GOT3 (cell line): ENCODE results near the gene PRRT1.
"Not testable (repeated sequence)": the region's sequence is repeated elsewhere in the genome, so short reads cannot be mapped to it uniquely, and the experiment has no call there.

Experiments
- DNase-seq: peaks from one replicate; lab custom pipeline; 2025; ENCODE audit warnings: mixed read lengths; lab: John Stamatoyannopoulos, UW

Gene PRRT1

DNA sequence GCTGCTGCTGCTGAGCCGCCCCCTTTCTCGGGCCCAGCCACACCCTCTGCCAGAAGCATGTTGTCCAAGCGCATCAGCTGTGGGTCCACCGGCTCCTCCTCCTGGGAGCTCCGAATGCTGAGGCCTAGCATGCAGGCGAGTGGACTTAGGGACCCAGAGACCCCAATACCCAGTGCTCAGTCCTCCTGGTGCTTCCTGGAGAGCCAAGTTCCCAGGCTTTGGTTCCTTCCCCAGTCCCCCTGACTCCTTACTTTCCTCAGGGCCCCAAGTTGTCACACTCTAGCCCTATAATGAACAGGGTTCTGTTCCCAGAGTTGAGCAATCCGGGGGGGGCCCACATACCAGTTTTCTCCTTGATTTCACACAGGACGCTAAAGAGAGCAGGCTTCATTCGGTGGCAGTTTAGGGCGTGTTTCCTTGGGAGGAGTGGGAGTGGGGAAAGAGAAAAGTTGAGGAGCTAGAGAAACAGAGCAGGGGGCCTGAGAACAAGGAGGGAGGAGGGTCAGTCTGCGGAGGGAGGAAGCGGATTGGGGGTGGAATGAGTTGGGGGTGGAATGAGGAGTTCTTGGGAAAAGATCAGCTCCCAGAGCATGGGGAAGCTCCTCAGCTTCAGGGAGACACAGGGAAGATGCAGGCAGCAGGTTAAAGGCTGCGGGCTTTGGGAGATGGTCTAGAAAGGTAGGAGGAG lies 36.8 kb upstream of the PRRT1 start:
- DNase-seq = no peak

DNA sequence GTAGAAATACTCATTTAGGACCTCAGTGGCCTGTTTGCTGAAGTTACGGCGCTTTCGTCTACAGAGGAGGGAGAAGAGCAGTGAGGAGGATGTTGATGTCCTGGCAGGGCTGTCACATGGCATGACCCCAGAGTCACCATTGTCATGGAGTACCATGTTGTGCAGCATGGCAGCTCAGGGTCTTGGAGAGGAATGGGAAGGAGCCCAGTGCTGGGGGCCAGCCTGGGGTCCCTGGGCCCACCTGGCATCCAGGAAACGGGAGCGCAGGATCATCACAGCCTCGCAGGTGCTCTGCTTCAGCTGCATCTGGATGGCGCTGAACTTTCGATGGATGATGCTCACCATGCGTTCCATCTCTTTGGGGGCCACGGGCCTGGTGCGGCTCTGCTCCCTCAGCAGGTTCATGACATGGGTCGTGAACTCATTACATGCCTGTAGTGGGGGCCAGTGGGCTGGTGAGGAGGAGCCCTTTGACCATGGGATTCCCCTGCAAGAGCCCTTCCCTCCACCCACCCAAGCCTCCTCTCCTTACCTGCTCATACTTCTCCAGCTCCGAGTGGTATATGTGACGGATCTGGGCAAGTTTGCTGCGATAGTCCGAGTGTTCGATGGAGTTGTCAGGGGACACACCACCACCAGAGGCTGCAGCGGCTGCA lies 36.1 kb upstream of the PRRT1 start:
- DNase-seq = not testable (repeated sequence)

DNA sequence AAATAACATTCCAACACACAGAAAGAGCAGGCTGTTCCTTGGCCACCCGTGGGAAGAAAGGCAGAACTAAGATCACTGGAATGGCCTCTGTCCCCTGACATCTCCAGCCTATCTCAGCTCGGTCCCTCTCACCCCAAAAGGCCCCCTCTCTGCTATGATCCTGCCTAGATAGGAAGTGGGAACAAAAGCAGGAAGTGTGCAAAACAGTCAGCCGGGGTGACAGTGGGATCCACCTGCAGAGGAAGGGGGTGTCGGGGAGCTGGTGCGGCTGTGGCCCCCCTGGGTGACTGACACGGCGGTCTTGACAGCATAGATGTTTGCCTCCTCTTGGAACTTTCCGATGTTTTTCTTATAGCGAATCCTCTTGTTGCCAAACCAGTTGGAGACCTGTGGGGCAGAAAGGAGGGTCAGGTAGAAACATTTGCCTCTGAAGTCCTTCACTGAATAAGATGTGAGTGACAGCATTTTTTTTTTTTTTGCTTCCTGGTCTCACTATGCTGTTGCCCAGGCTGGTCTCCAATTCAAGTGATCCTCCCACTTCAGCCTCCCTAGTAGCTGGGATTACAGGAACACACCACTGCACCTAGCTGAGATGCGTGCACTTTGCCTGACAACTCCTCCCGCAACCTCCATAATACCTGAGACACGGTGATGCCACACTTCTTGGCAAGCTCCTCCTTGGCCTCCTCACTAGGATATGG lies 35.4 kb upstream of the PRRT1 start:
- DNase-seq = no peak

DNA sequence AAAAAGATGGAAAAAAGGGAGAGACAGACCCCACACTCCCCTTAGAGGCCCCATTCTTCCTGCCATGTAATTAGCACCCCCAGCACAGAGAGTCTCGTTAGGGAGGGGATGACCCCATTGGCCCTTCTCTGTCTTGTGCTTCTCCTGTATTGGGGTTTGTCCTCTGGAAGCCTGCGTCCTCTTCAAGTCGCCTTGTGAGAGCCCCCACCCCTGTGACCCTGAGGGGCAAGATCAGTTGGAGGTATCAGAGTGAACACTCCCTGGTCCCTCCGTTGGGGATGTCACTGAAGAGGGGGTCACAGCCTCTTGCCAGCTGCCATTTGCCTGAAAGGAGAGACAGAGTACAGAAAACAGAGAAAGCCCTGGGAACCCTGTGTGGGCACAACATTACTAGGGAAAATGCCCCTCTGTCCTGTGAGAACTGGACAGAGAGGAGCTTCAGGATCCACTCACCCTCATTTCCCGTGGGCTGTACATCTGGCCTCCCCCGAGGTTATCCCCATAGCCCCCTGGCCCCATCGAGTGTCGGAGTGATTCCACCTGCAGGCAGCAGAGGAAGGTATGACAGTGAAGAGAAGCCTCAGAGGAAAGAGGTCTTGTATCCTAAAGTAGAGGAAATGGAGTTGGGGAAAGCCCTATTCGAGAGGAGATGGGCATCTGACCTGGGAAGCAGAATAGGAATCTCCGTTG lies 34.6 kb upstream of the PRRT1 start:
- not testable (repeated sequence) for DNase-seq

GRCh38 chr6:32185681-32186131 lies 34.0 kb upstream of the PRRT1 start:
- DNase-seq = not testable (repeated sequence)

- no peak for DNase-seq
Observed at GRCh38 chr6:32184084-32184640, 32.4 kb upstream of the PRRT1 start, which contains the start of gene AGER. Gene AGER (minus strand): TSS chr6:32184253. CDS start chr6:32184222, 31 bp downstream.

DNA sequence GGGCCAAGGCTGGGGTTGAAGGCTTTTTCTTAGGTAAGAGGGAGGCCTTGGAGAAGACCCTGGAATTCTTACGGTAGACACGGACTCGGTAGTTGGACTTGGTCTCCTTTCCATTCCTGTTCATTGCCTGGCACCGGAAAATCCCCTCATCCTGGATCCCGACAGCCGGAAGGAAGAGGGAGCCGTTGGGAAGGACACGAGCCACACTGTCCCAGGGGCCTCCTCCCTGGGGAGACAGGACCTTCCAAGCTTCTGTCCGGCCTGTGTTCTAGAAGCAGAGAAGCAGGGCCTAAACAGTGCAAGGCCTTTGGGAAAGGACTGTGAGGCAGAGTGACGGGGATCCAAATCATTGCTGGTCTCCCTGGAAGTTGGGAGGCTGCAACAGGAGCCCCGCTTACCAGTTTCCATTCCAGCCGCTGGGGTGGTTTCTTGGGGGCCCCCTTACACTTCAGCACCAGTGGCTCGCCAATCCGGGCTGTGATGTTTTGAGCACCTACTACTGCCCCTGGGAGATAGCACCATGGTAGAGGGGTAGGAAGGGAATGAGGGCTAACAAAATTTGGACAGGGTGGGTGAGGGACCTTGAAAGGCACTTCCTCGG lies 31.8 kb upstream of the PRRT1 start:
- no peak for DNase-seq

GRCh38 chr6:32183030-32183429 lies 31.3 kb upstream of the PRRT1 start:
- no peak for DNase-seq

DNA sequence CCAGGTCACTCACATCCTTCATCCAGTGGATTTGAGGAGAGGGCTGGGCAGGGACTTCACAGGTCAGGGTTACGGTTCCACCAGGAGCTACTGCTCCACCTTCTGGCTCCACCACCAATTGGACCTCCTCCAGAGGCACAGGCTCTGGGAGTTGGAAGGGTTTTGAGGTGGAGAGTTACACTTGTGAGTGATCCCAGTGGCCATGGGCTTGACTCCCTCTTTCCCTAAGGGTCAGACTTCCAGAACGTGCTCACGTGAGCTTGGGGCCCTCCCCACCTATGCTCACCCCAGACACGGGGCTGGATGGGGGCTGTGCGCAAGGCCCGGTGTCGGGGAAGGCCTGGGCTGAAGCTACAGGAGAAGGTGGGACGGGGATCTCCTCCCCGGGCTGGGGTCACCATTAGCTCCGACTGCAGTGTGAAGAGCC lies 30.8 kb upstream of the PRRT1 start:
- no peak for DNase-seq

- DNase-seq = no peak
Observed at GRCh38 chr6:32181915-32182529, 30.3 kb upstream of the PRRT1 start.

GRCh38 chr6:32181148-32181702 lies 29.5 kb upstream of the PRRT1 start:
- DNase-seq = no peak

DNA sequence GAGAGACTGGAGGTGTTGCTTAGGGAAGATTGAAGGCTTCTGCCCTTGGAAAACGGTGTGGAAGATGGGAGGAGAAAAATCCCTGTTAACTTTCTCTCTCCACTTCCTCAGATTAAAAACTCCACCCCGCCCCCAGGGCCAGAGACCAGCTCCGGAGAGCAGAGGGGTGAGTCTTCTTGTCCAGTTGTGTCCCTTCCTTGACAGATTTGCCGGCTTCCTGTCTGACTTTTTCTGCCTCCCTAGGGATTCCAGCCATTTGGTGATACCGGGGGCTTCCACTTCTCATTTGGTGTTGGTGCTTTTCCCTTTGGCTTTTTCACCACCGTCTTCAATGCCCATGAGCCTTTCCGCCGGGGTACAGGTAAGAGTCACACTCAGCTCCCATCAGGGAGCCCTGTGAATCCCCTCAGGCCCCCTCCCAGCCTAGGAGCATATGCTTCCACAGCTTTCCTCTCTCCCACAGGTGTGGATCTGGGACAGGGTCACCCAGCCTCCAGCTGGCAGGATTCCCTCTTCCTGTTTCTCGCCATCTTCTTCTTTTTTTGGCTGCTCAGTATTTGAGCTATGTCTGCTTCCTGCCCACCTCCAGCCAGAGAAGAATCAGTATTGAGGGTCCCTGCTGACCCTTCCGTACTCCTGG lies 28.1 kb upstream of the PRRT1 start:
- no peak for DNase-seq

GRCh38 chr6:32178547-32179440 lies 27.1 kb upstream of the PRRT1 start:
- DNase-seq = no peak

DNA sequence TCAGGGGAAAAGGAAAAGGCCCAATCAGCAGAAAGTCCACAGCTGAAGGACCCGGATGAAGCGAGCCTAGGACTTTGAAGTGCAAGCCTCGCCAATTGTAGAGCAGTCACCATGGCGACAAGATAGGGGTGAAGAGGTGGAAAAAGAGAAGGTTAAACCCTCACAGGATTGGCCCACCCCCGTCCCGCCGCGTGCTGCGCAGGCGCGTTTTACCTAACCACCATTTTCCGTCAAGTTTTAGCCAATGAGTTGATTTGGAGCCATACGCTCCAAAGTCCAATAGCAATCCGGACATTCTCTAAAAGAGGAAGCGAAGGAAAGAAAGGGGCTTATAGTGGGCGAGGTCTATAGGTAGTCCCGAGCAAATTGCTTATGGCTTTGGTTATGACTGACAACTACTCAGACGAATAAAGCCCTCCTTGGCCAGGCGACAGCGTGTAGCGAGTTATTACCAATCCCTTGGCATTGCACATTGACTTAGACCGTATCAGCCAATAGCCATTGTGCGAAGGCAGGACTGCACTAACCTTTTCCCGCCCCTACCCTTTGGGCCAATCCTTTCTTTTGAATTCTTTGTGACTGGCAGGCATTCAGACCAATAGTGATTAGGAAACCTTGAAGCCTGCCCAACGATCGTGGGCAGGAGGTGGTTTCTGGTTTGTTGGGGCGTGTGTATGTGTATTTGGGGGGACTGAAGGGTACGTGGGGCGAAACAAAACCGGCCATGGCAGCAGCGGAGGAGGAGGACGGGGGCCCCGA lies 26.2 kb upstream of the PRRT1 start, which contains the start of gene RNF5:
Gene RNF5, plus strand, starts transcription at position 618 of the 759 bp plus-strand sequence. Its CDS starts 107 bp downstream, at position 725.
- DNase-seq = peak; percentile 79

DNA sequence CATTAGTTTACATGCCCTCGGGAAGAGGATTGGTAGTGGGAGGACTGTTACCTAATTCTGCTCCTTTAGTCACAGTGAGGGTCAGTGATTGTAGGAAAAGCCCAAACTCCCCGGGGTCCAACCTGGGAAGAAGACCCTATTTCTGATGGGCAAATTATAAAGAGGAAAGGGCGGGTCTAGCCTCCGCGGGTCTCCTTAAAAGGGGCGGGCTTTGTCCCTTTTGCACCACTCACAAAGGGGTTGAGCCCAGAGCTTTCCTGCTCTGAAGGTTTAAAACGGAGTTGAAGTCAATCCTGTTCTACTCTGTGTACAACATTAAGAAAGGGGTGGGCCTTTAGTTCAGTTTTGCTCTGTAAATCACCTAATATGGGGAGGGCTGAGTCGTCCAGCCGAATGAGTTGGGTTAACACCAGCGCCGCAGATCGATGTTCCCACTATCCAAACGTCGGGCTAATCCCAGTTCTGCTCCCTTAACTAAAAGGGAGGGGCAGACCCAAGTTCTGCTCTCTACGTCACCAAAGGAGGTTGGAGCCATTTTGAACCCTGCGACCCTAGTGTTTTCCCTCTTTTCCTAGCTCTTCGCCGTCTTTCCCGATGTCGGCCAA lies 25.5 kb upstream of the PRRT1 start:
- DNase-seq = no peak

DNA sequence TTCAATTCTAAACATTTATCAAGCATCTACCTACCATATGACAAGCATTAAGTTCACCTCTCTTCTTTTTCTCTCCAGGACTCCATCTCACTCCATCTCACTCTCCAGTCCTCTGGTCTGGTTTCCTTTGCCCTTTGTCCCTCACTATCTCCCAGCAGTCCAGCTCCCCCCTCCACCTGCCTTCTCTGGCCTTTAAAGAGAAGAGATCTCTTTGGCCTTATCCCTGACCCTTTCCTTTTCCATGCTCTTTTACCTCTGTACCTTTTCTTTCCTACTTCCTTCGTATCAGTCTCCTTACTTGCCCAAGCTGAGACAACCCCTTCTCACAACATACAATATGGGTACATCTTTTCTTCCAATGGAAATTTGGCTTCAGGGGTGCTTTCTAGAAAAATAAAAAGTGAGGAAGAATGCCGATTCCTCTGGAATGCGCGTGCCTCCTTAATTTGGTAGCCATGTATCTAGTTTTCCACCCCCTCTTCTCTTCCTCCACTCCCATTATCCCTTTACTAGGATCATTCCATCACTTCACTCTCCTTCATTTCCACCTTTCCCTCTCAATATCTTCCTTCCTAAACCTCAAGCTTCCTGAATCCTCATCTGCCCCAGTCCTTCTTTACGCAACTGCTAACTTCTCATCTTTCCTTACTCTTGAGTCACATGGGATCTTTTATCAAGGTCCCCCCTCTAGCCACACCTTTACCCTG lies 24.9 kb upstream of the PRRT1 start:
- no peak for DNase-seq
